Measurements from ENCODE around the gene CNTN2.

CNTN2 gene

GRCh38 chr1:205122489-205122882 is 79.5 kb downstream of the CNTN2 start:
- TF ChIP-seq, protein P1, sequence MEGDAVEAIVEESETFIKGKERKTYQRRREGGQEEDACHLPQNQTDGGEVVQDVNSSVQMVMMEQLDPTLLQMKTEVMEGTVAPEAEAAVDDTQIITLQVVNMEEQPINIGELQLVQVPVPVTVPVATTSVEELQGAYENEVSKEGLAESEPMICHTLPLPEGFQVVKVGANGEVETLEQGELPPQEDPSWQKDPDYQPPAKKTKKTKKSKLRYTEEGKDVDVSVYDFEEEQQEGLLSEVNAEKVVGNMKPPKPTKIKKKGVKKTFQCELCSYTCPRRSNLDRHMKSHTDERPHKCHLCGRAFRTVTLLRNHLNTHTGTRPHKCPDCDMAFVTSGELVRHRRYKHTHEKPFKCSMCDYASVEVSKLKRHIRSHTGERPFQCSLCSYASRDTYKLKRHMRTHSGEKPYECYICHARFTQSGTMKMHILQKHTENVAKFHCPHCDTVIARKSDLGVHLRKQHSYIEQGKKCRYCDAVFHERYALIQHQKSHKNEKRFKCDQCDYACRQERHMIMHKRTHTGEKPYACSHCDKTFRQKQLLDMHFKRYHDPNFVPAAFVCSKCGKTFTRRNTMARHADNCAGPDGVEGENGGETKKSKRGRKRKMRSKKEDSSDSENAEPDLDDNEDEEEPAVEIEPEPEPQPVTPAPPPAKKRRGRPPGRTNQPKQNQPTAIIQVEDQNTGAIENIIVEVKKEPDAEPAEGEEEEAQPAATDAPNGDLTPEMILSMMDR (IDR thresholded peaks at IDR 0.05; ENCODE audit: unreplicated experiment in 3 of 3): peak in 2 of 3 experiments; percentile 18 to 44
- H3K9me3 Mint-ChIP-seq: no peaks in the 10 kb centered on the region
- peaks cover 11% of the 10 kb centered on the region for H3K36me3 Mint-ChIP-seq (ENCODE audit: low read depth)
- no peaks in the 10 kb centered on the region for H3K27me3 Mint-ChIP-seq (ENCODE audit: low read depth)
- H3K27ac Mint-ChIP-seq: peak overlapping the region; percentile 100
- peak overlapping the region; percentile 97 to 99 (median 98) for H3K4me3 Mint-ChIP-seq
- peaks cover 38% of the 10 kb centered on the region for H3K4me1 Mint-ChIP-seq

GRCh38 chr1:205124726-205125125 is 81.7 kb downstream of the CNTN2 start:
- H3K36me3 Mint-ChIP-seq (ENCODE audit: low read depth): no peaks in the 10 kb centered on the region
- peak overlapping the region in 1 of 3 experiments; percentile 55 for H3K4me3 Mint-ChIP-seq
- peaks cover 29% of the 10 kb centered on the region for H3K4me1 Mint-ChIP-seq
- H3K27ac Mint-ChIP-seq: no peak overlapping the region
- no peaks in the 10 kb centered on the region for H3K27me3 Mint-ChIP-seq (ENCODE audit: low read depth)
- TF ChIP-seq, protein P1 (IDR thresholded peaks at IDR 0.05; ENCODE audit: unreplicated experiment in 3 of 3): no peak
- no peaks in the 10 kb centered on the region for H3K9me3 Mint-ChIP-seq

- H3K36me3 Mint-ChIP-seq (ENCODE audit: low read depth): no peaks in the 10 kb centered on the region
- TF ChIP-seq, protein P1 (IDR thresholded peaks at IDR 0.05; ENCODE audit: unreplicated experiment in 3 of 3): no peak
- no peaks in the 10 kb centered on the region for H3K9me3 Mint-ChIP-seq
- no peak overlapping the region for H3K27ac Mint-ChIP-seq
- H3K4me3 Mint-ChIP-seq: no peak overlapping the region
- peaks cover 2% of the 10 kb centered on the region for H3K4me1 Mint-ChIP-seq
- no peaks in the 10 kb centered on the region for H3K27me3 Mint-ChIP-seq (ENCODE audit: low read depth)
Observed at GRCh38 chr1:205127646-205128045, 84.6 kb downstream of the CNTN2 start.
